ENCODE measurements around the gene KANK4.

KANK4 gene

DNA sequence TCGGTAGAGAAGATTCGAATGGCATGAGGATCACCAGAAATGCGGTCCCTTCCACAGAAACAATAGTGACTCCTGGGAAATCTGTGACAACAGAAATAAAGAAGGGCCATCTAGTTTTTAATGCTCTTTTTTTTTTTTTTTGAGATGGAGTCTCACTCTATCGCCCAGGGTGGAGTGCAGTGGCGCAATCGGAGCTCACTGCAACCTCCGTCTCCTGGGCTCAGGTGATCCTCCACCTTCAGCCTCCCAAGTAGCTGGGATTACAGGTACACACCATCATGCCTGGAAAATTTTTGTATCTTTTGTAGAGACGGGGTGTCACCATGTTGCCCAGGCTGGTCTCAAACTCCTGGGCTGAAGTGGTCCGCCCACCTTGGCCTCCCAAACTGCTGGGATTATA is 80.7 kb downstream of the KANK4 start:
- TF ChIP-seq EZH2 (IDR thresholded peaks at IDR 0.05), result no peak
- TF ChIP-seq POLR2AphosphoS5 (IDR thresholded peaks at IDR 0.05; ENCODE audit: borderline replicate concordance, low read depth, low read length), result no peak
- TF ChIP-seq FOXP2 (optimal IDR thresholded peaks at IDR 0.05; ENCODE audit: control extremely low read depth, extremely low read length, insufficient read depth), result no peak
- Histone ChIP-seq H3K27ac (no peak overlapping the region), H3K9me3 (ENCODE audit: low read depth, low read length) (no peaks in the 10 kb centered on the region), H3K36me3 (ENCODE audit: insufficient read depth, low read length) (no peaks in the 10 kb centered on the region), H3K9ac (ENCODE audit: insufficient read length) (no peak overlapping the region), H3K4me3 (no peak overlapping the region)
- DNase-seq (ENCODE audit: low read depth, low spot score), result no peak

- Histone ChIP-seq H3K36me3 (ENCODE audit: insufficient read depth, low read length) (no peaks in the 10 kb centered on the region), H3K9ac (ENCODE audit: insufficient read length) (no peak overlapping the region), H3K9me3 (ENCODE audit: low read depth, low read length) (no peaks in the 10 kb centered on the region), H3K27ac (no peak overlapping the region), H3K4me3 (no peak overlapping the region)
- DNase-seq (ENCODE audit: low read depth, low spot score), result no peak
- TF ChIP-seq FOXP2 (optimal IDR thresholded peaks at IDR 0.05; ENCODE audit: control extremely low read depth, extremely low read length, insufficient read depth), result no peak
- no peak for TF ChIP-seq POLR2AphosphoS5 (IDR thresholded peaks at IDR 0.05; ENCODE audit: borderline replicate concordance, low read depth, low read length)
- TF ChIP-seq EZH2 (IDR thresholded peaks at IDR 0.05), result no peak
Measured at GRCh38 chr1:62237950-62238374, 81.3 kb downstream of the KANK4 start.

- no peaks in the 10 kb centered on the region for H3K36me3 ChIP-seq (ENCODE audit: insufficient read depth, low read length)
- no peak overlapping the region for H3K27ac ChIP-seq
- TF ChIP-seq EZH2 (IDR thresholded peaks at IDR 0.05) (no peak), FOXP2 (optimal IDR thresholded peaks at IDR 0.05; ENCODE audit: control extremely low read depth, extremely low read length, insufficient read depth) (no peak), POLR2AphosphoS5 (IDR thresholded peaks at IDR 0.05; ENCODE audit: borderline replicate concordance, low read depth, low read length) (no peak)
- H3K9ac ChIP-seq (ENCODE audit: insufficient read length), result no peak overlapping the region
- DNase-seq (ENCODE audit: low read depth, low spot score), result no peak
- no peak overlapping the region for H3K4me3 ChIP-seq
- no peaks in the 10 kb centered on the region for H3K9me3 ChIP-seq (ENCODE audit: low read depth, low read length)
Measured at GRCh38 chr1:62237361-62237760, 81.9 kb downstream of the KANK4 start.

DNA sequence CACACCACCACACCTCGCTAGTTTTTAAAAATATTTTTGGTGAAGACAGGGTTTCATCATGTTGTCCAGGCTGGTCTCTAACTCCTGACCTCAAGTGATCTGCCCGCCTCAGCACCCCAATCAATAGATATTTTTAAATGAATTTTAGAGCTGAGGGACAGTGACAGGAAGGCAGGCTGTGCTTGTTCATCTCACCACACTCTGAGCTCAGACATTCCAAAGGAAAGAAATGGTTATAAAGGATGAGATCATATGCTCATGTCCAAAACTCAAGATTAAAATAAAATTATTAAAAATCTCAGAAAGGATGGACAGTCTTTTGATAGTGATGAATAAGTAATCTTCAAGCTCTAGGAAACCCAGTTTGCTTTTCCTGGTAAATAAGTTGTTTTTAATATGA is 83.7 kb downstream of the KANK4 start:
- TF ChIP-seq FOXP2 (optimal IDR thresholded peaks at IDR 0.05; ENCODE audit: control extremely low read depth, extremely low read length, insufficient read depth) (no peak), POLR2AphosphoS5 (IDR thresholded peaks at IDR 0.05; ENCODE audit: borderline replicate concordance, low read depth, low read length) (no peak), EZH2 (IDR thresholded peaks at IDR 0.05) (no peak)
- no peak for DNase-seq (ENCODE audit: low read depth, low spot score)
- no peak overlapping the region for H3K27ac ChIP-seq
- no peaks in the 10 kb centered on the region for H3K9me3 ChIP-seq (ENCODE audit: low read depth, low read length)
- no peak overlapping the region for H3K4me3 ChIP-seq
- no peaks in the 10 kb centered on the region for H3K36me3 ChIP-seq (ENCODE audit: insufficient read depth, low read length)
- no peak overlapping the region for H3K9ac ChIP-seq (ENCODE audit: insufficient read length)

- Histone ChIP-seq H3K36me3 (ENCODE audit: insufficient read depth, low read length) (no peaks in the 10 kb centered on the region), H3K9ac (ENCODE audit: insufficient read length) (no peak overlapping the region), H3K27ac (no peak overlapping the region), H3K9me3 (ENCODE audit: low read depth, low read length) (no peaks in the 10 kb centered on the region), H3K4me3 (no peak overlapping the region)
- TF ChIP-seq FOXP2 (optimal IDR thresholded peaks at IDR 0.05; ENCODE audit: control extremely low read depth, extremely low read length, insufficient read depth), result no peak
- no peak for TF ChIP-seq EZH2 (IDR thresholded peaks at IDR 0.05)
- TF ChIP-seq POLR2AphosphoS5 (IDR thresholded peaks at IDR 0.05; ENCODE audit: borderline replicate concordance, low read depth, low read length), result no peak
- DNase-seq (ENCODE audit: low read depth, low spot score), result no peak
Measured at GRCh38 chr1:62234688-62235087, 84.5 kb downstream of the KANK4 start.

- no peaks in the 10 kb centered on the region for H3K36me3 ChIP-seq (ENCODE audit: insufficient read depth, low read length)
- no peak overlapping the region for H3K27ac ChIP-seq
- no peak for TF ChIP-seq EZH2 (IDR thresholded peaks at IDR 0.05)
- TF ChIP-seq FOXP2 (optimal IDR thresholded peaks at IDR 0.05; ENCODE audit: control extremely low read depth, extremely low read length, insufficient read depth), result no peak
- TF ChIP-seq POLR2AphosphoS5 (IDR thresholded peaks at IDR 0.05; ENCODE audit: borderline replicate concordance, low read depth, low read length), result no peak
- DNase-seq (ENCODE audit: low read depth, low spot score), result no peak
- H3K9me3 ChIP-seq (ENCODE audit: low read depth, low read length), result no peaks in the 10 kb centered on the region
- H3K9ac ChIP-seq (ENCODE audit: insufficient read length), result no peak overlapping the region
- no peak overlapping the region for H3K4me3 ChIP-seq
Measured at GRCh38 chr1:62233926-62234450, 85.2 kb downstream of the KANK4 start.

DNA sequence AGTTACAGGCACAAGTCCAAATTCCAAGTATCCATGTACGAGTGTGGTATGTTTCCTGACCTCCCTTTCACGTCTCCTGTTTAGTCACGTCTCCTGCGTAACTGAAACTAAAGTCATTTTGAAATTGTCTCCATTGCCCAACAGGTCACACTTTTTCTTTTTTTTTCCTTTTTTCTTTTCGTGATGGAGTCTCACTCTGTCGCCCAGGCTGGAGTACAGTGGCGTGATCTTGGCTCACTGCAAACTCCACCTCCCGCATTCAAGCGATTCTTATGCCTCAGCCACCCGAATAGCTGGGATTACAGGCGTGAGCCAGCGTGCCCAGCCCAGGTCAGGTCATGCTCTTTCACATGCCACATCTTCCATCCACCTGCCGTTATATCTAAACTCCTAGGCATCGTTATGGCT is 86.4 kb downstream of the KANK4 start:
- H3K4me3 ChIP-seq, result no peak overlapping the region
- H3K9ac ChIP-seq (ENCODE audit: insufficient read length), result no peak overlapping the region
- TF ChIP-seq EZH2 (IDR thresholded peaks at IDR 0.05), result no peak
- TF ChIP-seq FOXP2 (optimal IDR thresholded peaks at IDR 0.05; ENCODE audit: control extremely low read depth, extremely low read length, insufficient read depth), result no peak
- TF ChIP-seq POLR2AphosphoS5 (IDR thresholded peaks at IDR 0.05; ENCODE audit: borderline replicate concordance, low read depth, low read length), result no peak
- H3K27ac ChIP-seq, result no peak overlapping the region
- DNase-seq (ENCODE audit: low read depth, low spot score), result no peak
- no peaks in the 10 kb centered on the region for H3K9me3 ChIP-seq (ENCODE audit: low read depth, low read length)
- no peaks in the 10 kb centered on the region for H3K36me3 ChIP-seq (ENCODE audit: insufficient read depth, low read length)

DNA sequence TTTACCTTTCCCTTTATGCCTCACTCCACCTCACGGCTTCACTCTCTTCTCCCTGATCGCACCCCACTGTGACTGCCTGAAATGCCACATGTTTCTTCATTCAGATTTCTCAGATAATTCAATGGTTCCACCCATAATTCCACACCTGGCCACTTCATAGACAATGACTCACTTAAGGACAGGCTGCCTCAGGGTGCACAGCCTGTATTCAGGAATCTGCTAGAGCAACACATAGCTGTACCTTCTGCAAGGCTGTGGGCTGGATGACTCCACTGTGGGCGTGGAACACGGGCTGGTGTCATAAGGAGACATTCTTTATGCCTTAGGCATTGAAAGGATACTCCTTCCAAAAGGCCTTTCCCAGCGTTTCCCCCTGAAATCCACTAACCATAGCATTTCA is 88.5 kb downstream of the KANK4 start:
- no peak for DNase-seq (ENCODE audit: low read depth, low spot score)
- H3K27ac ChIP-seq, result no peak overlapping the region
- no peaks in the 10 kb centered on the region for H3K9me3 ChIP-seq (ENCODE audit: low read depth, low read length)
- H3K9ac ChIP-seq (ENCODE audit: insufficient read length), result no peak overlapping the region
- no peak overlapping the region for H3K4me3 ChIP-seq
- TF ChIP-seq POLR2AphosphoS5 (IDR thresholded peaks at IDR 0.05; ENCODE audit: borderline replicate concordance, low read depth, low read length) (no peak), FOXP2 (optimal IDR thresholded peaks at IDR 0.05; ENCODE audit: control extremely low read depth, extremely low read length, insufficient read depth) (no peak), EZH2 (IDR thresholded peaks at IDR 0.05) (no peak)
- H3K36me3 ChIP-seq (ENCODE audit: insufficient read depth, low read length), result no peaks in the 10 kb centered on the region

DNA sequence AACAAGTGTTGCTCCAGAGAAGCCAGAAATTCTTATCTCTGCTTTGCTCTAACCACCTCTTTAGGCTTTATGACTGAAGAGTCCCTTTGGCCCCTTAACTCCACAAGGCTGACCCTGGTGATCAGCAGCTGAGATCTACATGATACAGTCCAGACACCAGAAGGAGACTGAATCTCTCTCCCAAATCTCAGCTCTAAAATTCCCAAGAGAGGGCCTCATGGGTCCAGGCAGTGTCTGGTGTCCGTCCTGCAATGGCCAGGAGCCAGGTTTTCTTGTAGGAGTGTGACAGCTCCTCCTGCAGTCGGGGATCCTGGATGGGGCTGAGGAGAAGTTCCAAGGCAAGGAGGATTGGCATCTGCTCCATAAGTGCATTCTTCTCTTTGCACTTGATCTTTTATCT is 89.3 kb downstream of the KANK4 start:
- no peak for TF ChIP-seq FOXP2 (optimal IDR thresholded peaks at IDR 0.05; ENCODE audit: control extremely low read depth, extremely low read length, insufficient read depth)
- TF ChIP-seq POLR2AphosphoS5 (IDR thresholded peaks at IDR 0.05; ENCODE audit: borderline replicate concordance, low read depth, low read length), result no peak
- TF ChIP-seq EZH2 (IDR thresholded peaks at IDR 0.05), result no peak
- Histone ChIP-seq H3K9ac (ENCODE audit: insufficient read length) (no peak overlapping the region), H3K36me3 (ENCODE audit: insufficient read depth, low read length) (no peaks in the 10 kb centered on the region), H3K4me3 (no peak overlapping the region), H3K27ac (no peak overlapping the region), H3K9me3 (ENCODE audit: low read depth, low read length) (no peaks in the 10 kb centered on the region)
- no peak for DNase-seq (ENCODE audit: low read depth, low spot score)

All from SK-N-MC (cell line).